SW 1271 (cell line): ENCODE results near the gene PDZD2.

Source experiments
- DNase-seq, 2 experiments: peaks; one replicate each; lab custom pipeline; 2025; lab: John Stamatoyannopoulos, UW

PDZD2 gene

GRCh38 chr5:31824869-31825517 lies 186.1 kb downstream of the PDZD2 start:
- no peak for DNase-seq

- peak; percentile 31 to 73 for DNase-seq
Observed at GRCh38 chr5:31825518-31826068, 186.7 kb downstream of the PDZD2 start.

GRCh38 chr5:31827867-31828266 lies 188.9 kb downstream of the PDZD2 start:
- DNase-seq = no peak

- DNase-seq = no peak
Observed at GRCh38 chr5:31832966-31833365, 194.0 kb downstream of the PDZD2 start.

- no peak for DNase-seq
Observed at GRCh38 chr5:31833710-31834109, 194.8 kb downstream of the PDZD2 start.

GRCh38 chr5:31844622-31845345 lies 205.9 kb downstream of the PDZD2 start:
- no peak for DNase-seq

GRCh38 chr5:31845361-31845760 lies 206.4 kb downstream of the PDZD2 start:
- DNase-seq = no peak

GRCh38 chr5:31846934-31847333 lies 208.0 kb downstream of the PDZD2 start:
- no peak for DNase-seq

- no peak for DNase-seq
Observed at GRCh38 chr5:31847354-31847753, 208.4 kb downstream of the PDZD2 start.

GRCh38 chr5:31850981-31851689 lies 212.2 kb downstream of the PDZD2 start:
- DNase-seq = no peak

GRCh38 chr5:31853398-31854135 lies 214.6 kb downstream of the PDZD2 start:
- no peak for DNase-seq

GRCh38 chr5:31854181-31855133 lies 215.5 kb downstream of the PDZD2 start:
- no peak for DNase-seq

GRCh38 chr5:31855134-31856040 lies 216.5 kb downstream of the PDZD2 start:
- no peak for DNase-seq

GRCh38 chr5:31859096-31859495 lies 220.2 kb downstream of the PDZD2 start:
- no peak for DNase-seq

- no peak for DNase-seq
Observed at GRCh38 chr5:31860278-31860677, 221.3 kb downstream of the PDZD2 start.

- DNase-seq = no peak
Observed at GRCh38 chr5:31860726-31861433, 221.9 kb downstream of the PDZD2 start.

- DNase-seq = no peak
Observed at GRCh38 chr5:31861601-31862000, 222.7 kb downstream of the PDZD2 start.

GRCh38 chr5:31863991-31864411 lies 225.1 kb downstream of the PDZD2 start:
- DNase-seq = no peak

- DNase-seq = no peak
Observed at GRCh38 chr5:31866166-31866565, 227.2 kb downstream of the PDZD2 start.
